ENCODE results near the gene CD200R1L.

The CD200R1L gene

GRCh38 chr3:112793326-112794081, 53.2 kb downstream of the CD200R1L start:
- no peak for DNase-seq (ENCODE audit: extremely low read depth, low read depth)
- no peak for TF ChIP-seq CTCF (IDR thresholded peaks at IDR 0.05; ENCODE audit: low read depth, low read length)

GRCh38 chr3:112791736-112792135, 54.9 kb downstream of the CD200R1L start:
- DNase-seq (ENCODE audit: extremely low read depth, low read depth), result no peak
- no peak for TF ChIP-seq CTCF (IDR thresholded peaks at IDR 0.05; ENCODE audit: low read depth, low read length)

- no peak for TF ChIP-seq CTCF (IDR thresholded peaks at IDR 0.05; ENCODE audit: low read depth, low read length)
- DNase-seq (ENCODE audit: extremely low read depth, low read depth), result no peak
These were observed 56.9 kb downstream of the CD200R1L start for GRCh38 chr3:112789787-112790186.

GRCh38 chr3:112786881-112787579, 59.6 kb downstream of the CD200R1L start:
- no peak for TF ChIP-seq CTCF (IDR thresholded peaks at IDR 0.05; ENCODE audit: low read depth, low read length)
- no peak for DNase-seq (ENCODE audit: extremely low read depth, low read depth)

- no peak for DNase-seq (ENCODE audit: extremely low read depth, low read depth)
These were observed 60.6 kb downstream of the CD200R1L start for GRCh38 chr3:112786002-112786590.

GRCh38 chr3:112785321-112786001, 61.2 kb downstream of the CD200R1L start:
- DNase-seq (ENCODE audit: extremely low read depth, low read depth), result no peak
- TF ChIP-seq CTCF (IDR thresholded peaks at IDR 0.05; ENCODE audit: low read depth, low read length), result no peak

More at GRCh38 chr3:112786002-112786590, 60.6 kb downstream of the CD200R1L start:
- no peak for TF ChIP-seq CTCF (IDR thresholded peaks at IDR 0.05; ENCODE audit: low read depth, low read length)
